Kidney (tissue), 14 donors: ENCODE results near the gene CRABP2. TPM values are rescaled to one million over a fixed set of nuclear protein-coding genes. Genes with fewer than 3 reads are reported as not detected.
A peak's percentile ranks its signal among the peaks of the same experiment; 100 is the strongest.

ENCODE experiments used
- DNase-seq, 5 donors: peaks; one replicate each; pipeline ENCODE4 v3.0.0-alpha.2; 2013 to 2020
- FAIRE-seq: peaks from 2 replicates; lab custom pipeline; 2012; peaks lifted over from hg19 to GRCh38; lab: Jason Lieb, UNC
- H3K27ac ChIP-seq, 2 donors: one replicate each; pipeline ENCODE4 v1.7.0; 2013; ENCODE audit warnings: low read depth in 2 of 2, low read length in 2 of 2, inconsistent platforms in 1 of 2
- H3K27me3 ChIP-seq: one replicate; pipeline ENCODE4 v1.7.1; 2013; ENCODE audit warnings: low read length, inconsistent platforms; ENCODE audit not compliant: control insufficient read depth, insufficient read depth
- H3K36me3 ChIP-seq, 3 donors: one replicate each; pipeline versions ENCODE4 v1.7.0 to v1.7.1; 2013; ENCODE audit warnings: low read length in 3 of 3, control low read depth in 1 of 3, inconsistent platforms in 1 of 3; ENCODE audit not compliant: insufficient read depth in 3 of 3, control insufficient read depth in 2 of 3
- H3K4me1 ChIP-seq, 3 donors: one replicate each; pipeline versions ENCODE4 v1.7.0 to v1.7.1; 2013; ENCODE audit warnings: low read length in 3 of 3, inconsistent platforms in 1 of 3, low read depth in 1 of 3; ENCODE audit not compliant: control insufficient read depth in 2 of 3, insufficient read depth in 2 of 3
- H3K4me3 ChIP-seq, 3 donors: one replicate each; pipeline versions ENCODE4 v1.7.0 to v1.8.1; 2013; ENCODE audit warnings: low read length in 3 of 3, control low read depth in 1 of 3, inconsistent platforms in 1 of 3
- H3K9ac ChIP-seq, 3 donors: one replicate each; pipeline versions ENCODE4 v1.7.0 to v1.7.1; 2013; ENCODE audit warnings: low read length in 3 of 3, control low read depth in 1 of 3, inconsistent platforms in 1 of 3
- H3K9me3 ChIP-seq, 3 donors: one replicate each; pipeline versions ENCODE4 v1.7.0 to v1.7.1; 2013; ENCODE audit warnings: low read length in 3 of 3, control low read depth in 1 of 3, inconsistent platforms in 1 of 3; ENCODE audit not compliant: control insufficient read depth in 2 of 3, insufficient read depth in 1 of 3
- CTCF ChIP-seq: IDR thresholded peaks from 3 replicates; pipeline ENCODE4 v1.5.1; 2012; ENCODE audit warnings: mild to moderate bottlenecking, moderate library complexity, borderline replicate concordance; ENCODE audit not compliant: insufficient read depth; ENCODE audit errors: extremely low read depth
- intact Hi-C: fragments of 100-400 bp; cut with DNase I; formaldehyde crosslinking; loops from one replicate; pipeline ENCODE4 v1.11.1; 2022
- polyA plus RNA-seq: library from polyadenylated mRNA; stranded (reverse); fragments of 350-450 nt; fragmentation: Illumina TruSeq; extraction: RNeasy Lipid Tissue Mini Kit (QIAGEN cat#74804); gene quantifications from one replicate; pipeline ENCODE4 v1.2.3, GENCODE V29; 2014; ENCODE audit warnings: low read depth, low replicate concordance; ENCODE audit not compliant: insufficient read depth
- total RNA-seq: library from RNA; stranded (reverse); fragmentation: NEBNext Ultra II Directional; extraction: Animal tissue kit (Norgen Biotek cat#: 25700); gene quantifications from one replicate; pipeline ENCODE4 v1.2.1, GENCODE V29; 2021
- donor health status: control.
- donor health status: control.
- donor health status: control.
- donor health status: control.
- donor health status: control.
- donor health status: DM: yes; HTN: yes; CAD: no.
- donor health status: Normal renal cell carcinoma (clear cell type).

The CRABP2 gene
- total and polyA plus RNA-seq, 2 donors from 2014 or later = 15.2 to 21.6 TPM

DNA sequence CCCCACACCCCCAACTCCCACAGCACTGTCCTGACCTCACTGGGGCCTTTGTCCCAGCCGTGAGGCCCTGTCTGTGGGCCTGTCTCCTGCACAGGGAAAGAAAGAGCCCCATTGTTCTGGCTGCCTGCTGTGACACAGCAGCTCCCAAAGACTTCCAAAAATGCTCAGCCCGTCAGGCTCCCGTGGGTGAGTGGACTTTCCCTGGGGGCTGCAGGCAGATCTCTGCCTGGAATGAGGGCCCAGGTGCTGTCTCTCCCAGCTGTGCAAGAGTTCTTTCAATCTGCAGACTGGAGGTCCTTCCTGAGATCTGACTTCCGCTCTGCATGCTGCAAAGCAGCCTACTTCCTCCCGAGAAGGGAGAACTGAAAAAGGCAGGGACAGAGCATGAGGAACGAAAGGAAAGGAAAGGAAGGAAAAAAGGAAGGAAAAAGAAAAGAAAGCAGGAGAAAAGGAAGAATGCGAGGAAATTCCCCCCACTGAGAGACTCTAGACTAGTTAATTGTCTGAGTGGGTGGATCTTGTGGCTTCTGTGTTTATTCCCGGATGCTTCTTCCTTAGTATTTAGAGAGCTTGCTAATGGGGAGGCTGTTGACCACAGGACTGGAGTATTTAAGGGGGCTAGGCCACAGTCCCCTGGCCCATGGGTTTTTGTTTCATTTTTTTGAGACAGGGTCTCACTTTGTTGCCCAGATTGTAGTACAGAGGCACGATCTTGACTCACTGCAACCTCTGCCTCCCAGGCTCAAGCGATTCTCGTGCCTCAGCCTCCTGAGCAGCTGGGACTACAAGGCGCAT is 43.2 kb downstream of the CRABP2 start:
- DNase-seq (peak in 1 of 5 donors; percentile 46), FAIRE-seq (no peak)
- H3K9me3 ChIP-seq = no peaks in the 10 kb centered on the region
- H3K4me3 ChIP-seq = no peak overlapping the region
- no peak for TF ChIP-seq CTCF
- H3K27me3 ChIP-seq = peaks cover 3% of the 10 kb centered on the region
- intact Hi-C loops = no loop called here
- H3K4me1 ChIP-seq = peaks cover 2 to 41% (median 29%) of the 10 kb centered on the region in 3 donors
- H3K27ac ChIP-seq = peak overlapping the region; percentile 65 to 71
- H3K9ac ChIP-seq = peak overlapping the region in 1 of 3 donors; percentile 34
- H3K36me3 ChIP-seq = no peaks in the 10 kb centered on the region

DNA sequence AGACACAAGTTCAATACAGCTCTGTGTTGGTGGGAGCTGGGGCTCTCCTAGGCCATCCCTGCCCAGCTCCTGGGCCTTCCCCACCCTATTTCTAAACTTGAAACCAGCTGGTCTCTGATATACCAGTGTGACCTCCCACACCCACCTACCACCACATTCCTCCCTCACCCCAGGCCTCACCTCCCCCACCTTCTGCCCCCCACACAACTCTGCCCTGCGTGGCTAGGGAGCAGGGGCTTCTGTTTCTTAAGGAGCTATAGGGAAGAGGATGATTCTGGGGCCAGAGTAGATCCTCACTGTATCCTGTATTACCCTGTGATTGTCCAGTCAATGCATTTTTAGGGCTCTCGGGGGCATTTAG is 44.7 kb downstream of the CRABP2 start:
- DNase-seq (peak in 2 of 5 donors; percentile 56 to 57), FAIRE-seq (no peak)
- H3K4me3 ChIP-seq = no peak overlapping the region
- TF ChIP-seq CTCF = no peak
- no peaks in the 10 kb centered on the region for H3K36me3 ChIP-seq
- H3K9me3 ChIP-seq = no peaks in the 10 kb centered on the region
- H3K4me1 ChIP-seq = peaks cover 2 to 46% (median 32%) of the 10 kb centered on the region in 3 donors
- intact Hi-C loops = no loop called here
- no peak overlapping the region for H3K9ac ChIP-seq
- H3K27ac ChIP-seq = peak overlapping the region; percentile 28 to 63
- H3K27me3 ChIP-seq = peaks cover 8% of the 10 kb centered on the region

GRCh38 chr1:156659988-156660751 is 45.2 kb downstream of the CRABP2 start:
- Histone ChIP-seq H3K4me1 (peaks cover 2 to 41% (median 32%) of the 10 kb centered on the region in 3 donors), H3K4me3 (peak overlapping the region in 1 of 3 donors; percentile 44), H3K27ac (peak overlapping the region; percentile 28 to 63), H3K27me3 (peaks cover 14% of the 10 kb centered on the region), H3K9ac (peak overlapping the region in 1 of 3 donors; percentile 28), H3K36me3 (no peaks in the 10 kb centered on the region), H3K9me3 (no peaks in the 10 kb centered on the region)
- intact Hi-C loops = no loop called here
- no peak for FAIRE-seq
- peak; percentile 97 to 99 (median 98) for DNase-seq
- TF ChIP-seq CTCF = peak; percentile 97
